ENCODE data around the gene RAB15. TPM values are rescaled to one million over a fixed set of nuclear protein-coding genes. Genes with fewer than 3 reads are reported as not detected.

The RAB15 gene
- polyA plus RNA-seq, 1 donor (not counting 4 experiments of a cell fraction or from before 2014, with no cell fraction given), result 2.1 TPM

- Histone ChIP-seq H3K4me3 (ENCODE audit: control insufficient read depth in 2 of 3, extremely low read depth in 1 of 3, insufficient read depth in 2 of 3, low read depth in 1 of 3, low read length in 3 of 3) (no peak overlapping the region), H3K79me2 (ENCODE audit: control insufficient read depth, insufficient read depth, low read length) (no peaks in the 10 kb centered on the region), H3K27ac (ENCODE audit: control insufficient read depth, insufficient read depth, low read length) (no peak overlapping the region), H3K36me3 (ENCODE audit: control insufficient read depth in 2 of 2, extremely low read depth in 1 of 2, insufficient read depth in 2 of 2, low read length in 2 of 2) (peaks cover 0 to 2% of the 10 kb centered on the region in 2 experiments), H3K27me3 (ENCODE audit: control insufficient read depth, extremely low read depth, insufficient read depth, low read length) (no peaks in the 10 kb centered on the region), H3K4me1 (ENCODE audit: control insufficient read depth, extremely low read depth, insufficient read depth, low read length) (peaks cover 11% of the 10 kb centered on the region), H3K9ac (ENCODE audit: control insufficient read depth, extremely low read depth, insufficient read depth, low read length) (no peak overlapping the region), H3K9me1 (ENCODE audit: control insufficient read depth, extremely low read depth, insufficient read depth, low read length) (no peaks in the 10 kb centered on the region), H3K4me2 (ENCODE audit: control insufficient read depth, extremely low read depth, insufficient read depth, low read depth, low read length) (no peak overlapping the region), H3K9me3 (ENCODE audit: control insufficient read depth, low read depth, low read length) (no peaks in the 10 kb centered on the region), H4K20me1 (ENCODE audit: control insufficient read depth, extremely low read depth, insufficient read depth, low read length) (no peaks in the 10 kb centered on the region), H2AFZ (ENCODE audit: control insufficient read depth, low read length) (no peak overlapping the region)
- dilution Hi-C loops (cut with MboI; ENCODE audit: extremely low pct_ligation_motif_present, low sequenced_read_pairs), result no loop called here
- DNase-seq (ENCODE audit: low read depth, low spot score) (no peak), FAIRE-seq (no peak)
- TF ChIP-seq EZH2 (IDR thresholded peaks at IDR 0.05; ENCODE audit: low read length), result no peak
- TF ChIP-seq CTCF (optimal IDR thresholded peaks at IDR 0.05 in 1 of 3, IDR thresholded peaks at IDR 0.05 in 1 of 3, conservative IDR thresholded peaks at IDR 0.05 in 1 of 3; ENCODE audit: extremely low read depth in 1 of 3, insufficient read depth in 2 of 3, low read length in 3 of 3), result no peak
These were observed 34.2 kb upstream of the RAB15 start for GRCh38 chr14:65006261-65006721.

- peaks cover 24% of the 10 kb centered on the region for H3K4me1 ChIP-seq (ENCODE audit: control insufficient read depth, extremely low read depth, insufficient read depth, low read length)
- no peak overlapping the region for H3K4me2 ChIP-seq (ENCODE audit: control insufficient read depth, extremely low read depth, insufficient read depth, low read depth, low read length)
- no peak for TF ChIP-seq EZH2 (IDR thresholded peaks at IDR 0.05; ENCODE audit: low read length)
- no peak for TF ChIP-seq CTCF (optimal IDR thresholded peaks at IDR 0.05 in 1 of 3, IDR thresholded peaks at IDR 0.05 in 1 of 3, conservative IDR thresholded peaks at IDR 0.05 in 1 of 3; ENCODE audit: extremely low read depth in 1 of 3, insufficient read depth in 2 of 3, low read length in 3 of 3)
- no peaks in the 10 kb centered on the region for H3K36me3 ChIP-seq (ENCODE audit: control insufficient read depth in 2 of 2, extremely low read depth in 1 of 2, insufficient read depth in 2 of 2, low read length in 2 of 2)
- no peaks in the 10 kb centered on the region for H3K27me3 ChIP-seq (ENCODE audit: control insufficient read depth, extremely low read depth, insufficient read depth, low read length)
- no peaks in the 10 kb centered on the region for H4K20me1 ChIP-seq (ENCODE audit: control insufficient read depth, extremely low read depth, insufficient read depth, low read length)
- no peaks in the 10 kb centered on the region for H3K9me1 ChIP-seq (ENCODE audit: control insufficient read depth, extremely low read depth, insufficient read depth, low read length)
- FAIRE-seq (no peak), DNase-seq (ENCODE audit: low read depth, low spot score) (no peak)
- no peak overlapping the region for H2AFZ ChIP-seq (ENCODE audit: control insufficient read depth, low read length)
- H3K9ac ChIP-seq (ENCODE audit: control insufficient read depth, extremely low read depth, insufficient read depth, low read length), result no peak overlapping the region
- dilution Hi-C loops (cut with MboI; ENCODE audit: extremely low pct_ligation_motif_present, low sequenced_read_pairs), result no loop called here
- no peak overlapping the region for H3K27ac ChIP-seq (ENCODE audit: control insufficient read depth, insufficient read depth, low read length)
- no peaks in the 10 kb centered on the region for H3K79me2 ChIP-seq (ENCODE audit: control insufficient read depth, insufficient read depth, low read length)
- H3K9me3 ChIP-seq (ENCODE audit: control insufficient read depth, low read depth, low read length), result no peaks in the 10 kb centered on the region
- H3K4me3 ChIP-seq (ENCODE audit: control insufficient read depth in 2 of 3, extremely low read depth in 1 of 3, insufficient read depth in 2 of 3, low read depth in 1 of 3, low read length in 3 of 3), result no peak overlapping the region
These were observed 31.3 kb upstream of the RAB15 start for GRCh38 chr14:65003394-65003793.

Measured in keratinocyte (primary cell).